ENCODE measurements around the gene TAX1BP3. TPM values are rescaled to one million over a fixed set of nuclear protein-coding genes. Genes with fewer than 3 reads are reported as not detected.
A peak's percentile ranks its signal among the peaks of the same experiment; 100 is the strongest.

Gene TAX1BP3
- total RNA-seq, 1 donor from 2014 or later: 398 TPM

DNA sequence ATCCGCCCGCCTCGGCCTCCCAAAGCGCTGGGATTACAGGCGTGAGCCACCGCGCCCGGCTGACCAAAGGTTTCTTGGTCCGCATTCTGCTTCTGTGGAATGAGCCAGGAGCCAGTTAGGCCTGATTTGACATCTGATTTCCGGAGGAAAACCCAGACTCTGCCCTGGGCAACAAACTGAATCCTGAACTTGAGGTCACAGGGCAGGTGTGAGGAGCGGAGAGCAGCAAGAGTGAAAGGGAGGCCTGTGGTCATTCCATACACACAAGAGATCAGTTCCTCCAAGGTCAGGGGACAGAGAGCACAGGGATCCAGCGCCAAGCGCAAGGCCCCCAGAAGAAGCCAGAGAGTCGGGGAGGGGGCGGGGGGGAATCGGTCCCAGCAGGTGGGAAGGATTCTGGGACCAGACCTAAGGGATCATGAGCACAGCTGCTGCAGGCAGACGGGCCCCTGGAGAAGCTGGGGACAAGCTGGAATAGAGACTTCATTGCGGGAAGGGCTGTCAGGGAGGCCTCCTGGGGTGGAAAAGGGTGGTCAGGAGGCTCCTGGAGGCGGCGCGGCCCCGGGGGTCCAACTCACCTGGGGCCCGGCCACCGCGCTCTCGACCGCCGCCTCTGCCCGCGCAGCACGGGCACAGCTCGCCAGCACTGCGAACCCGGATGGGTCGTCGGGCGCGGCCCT lies 32.8 kb downstream of the TAX1BP3 start:
- Histone ChIP-seq H3K27me3 (ENCODE audit: control insufficient read depth, insufficient read depth, low read length) (no peaks in the 10 kb centered on the region), H3K36me3 (ENCODE audit: control insufficient read depth, insufficient read depth, low read length) (peaks cover 1% of the 10 kb centered on the region), H3K4me3 (ENCODE audit: low read depth, low read length) (peak overlapping the region; percentile 97)
- TF ChIP-seq CTCF (IDR thresholded peaks at IDR 0.05; ENCODE audit: insufficient read depth, low read length, poor library complexity, severe bottlenecking): no peak
- DNase-seq (ENCODE audit: low read depth): no peak

- Histone ChIP-seq H3K36me3 (ENCODE audit: control insufficient read depth, insufficient read depth, low read length) (no peaks in the 10 kb centered on the region), H3K4me3 (ENCODE audit: low read depth, low read length) (no peak overlapping the region), H3K27me3 (ENCODE audit: control insufficient read depth, insufficient read depth, low read length) (no peaks in the 10 kb centered on the region)
- no peak for DNase-seq (ENCODE audit: low read depth)
- no peak for TF ChIP-seq CTCF (IDR thresholded peaks at IDR 0.05; ENCODE audit: insufficient read depth, low read length, poor library complexity, severe bottlenecking)
These were observed 36.1 kb downstream of the TAX1BP3 start for GRCh38 chr17:3632287-3632686.

- no peak for DNase-seq (ENCODE audit: low read depth)
- no peak overlapping the region for H3K4me3 ChIP-seq (ENCODE audit: low read depth, low read length)
- no peak for TF ChIP-seq CTCF (IDR thresholded peaks at IDR 0.05; ENCODE audit: insufficient read depth, low read length, poor library complexity, severe bottlenecking)
- no peaks in the 10 kb centered on the region for H3K27me3 ChIP-seq (ENCODE audit: control insufficient read depth, insufficient read depth, low read length)
- H3K36me3 ChIP-seq (ENCODE audit: control insufficient read depth, insufficient read depth, low read length): no peaks in the 10 kb centered on the region
These were observed 37.6 kb downstream of the TAX1BP3 start for GRCh38 chr17:3630781-3631180.

DNA sequence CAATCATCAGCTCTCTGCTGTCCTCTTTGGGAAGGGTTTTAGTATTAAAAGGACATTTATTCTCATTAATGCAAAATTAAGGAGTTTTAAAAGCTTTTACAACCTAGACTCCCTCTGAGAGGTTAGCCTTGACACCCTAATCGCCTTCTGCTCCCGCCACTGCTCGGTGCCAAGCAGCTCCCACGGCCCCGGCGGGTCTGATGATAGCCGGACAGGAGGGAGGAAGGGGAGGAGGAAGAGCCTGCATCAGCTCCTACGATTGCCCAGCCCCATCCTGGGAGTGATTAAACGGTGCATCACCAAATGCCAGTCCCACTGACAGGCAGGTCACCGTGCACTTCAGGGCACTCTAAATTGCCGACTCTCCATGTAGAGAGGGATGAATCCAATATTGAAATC lies 40.6 kb downstream of the TAX1BP3 start:
- no peak for DNase-seq (ENCODE audit: low read depth)
- Histone ChIP-seq H3K36me3 (ENCODE audit: control insufficient read depth, insufficient read depth, low read length) (peaks cover 2% of the 10 kb centered on the region), H3K27me3 (ENCODE audit: control insufficient read depth, insufficient read depth, low read length) (no peaks in the 10 kb centered on the region), H3K4me3 (ENCODE audit: low read depth, low read length) (no peak overlapping the region)
- no peak for TF ChIP-seq CTCF (IDR thresholded peaks at IDR 0.05; ENCODE audit: insufficient read depth, low read length, poor library complexity, severe bottlenecking)

- TF ChIP-seq CTCF (IDR thresholded peaks at IDR 0.05; ENCODE audit: insufficient read depth, low read length, poor library complexity, severe bottlenecking): no peak
- Histone ChIP-seq H3K36me3 (ENCODE audit: control insufficient read depth, insufficient read depth, low read length) (peaks cover 2% of the 10 kb centered on the region), H3K27me3 (ENCODE audit: control insufficient read depth, insufficient read depth, low read length) (no peaks in the 10 kb centered on the region), H3K4me3 (ENCODE audit: low read depth, low read length) (no peak overlapping the region)
- no peak for DNase-seq (ENCODE audit: low read depth)
These were observed 41.3 kb downstream of the TAX1BP3 start for GRCh38 chr17:3626831-3627768.

All from kidney epithelial cell (primary cell).